ENCODE measurements around the gene OR51B5.
"Not testable (repeated sequence)": the region's sequence is repeated elsewhere in the genome, so short reads cannot be mapped to it uniquely, and the experiment has no call there.

Gene OR51B5

GRCh38 chr11:5303626-5304025 is 39.7 kb downstream of the OR51B5 start:
- Mint-ChIP-seq H3K27ac (no peak overlapping the region), H3K4me1 (ENCODE audit: low read depth) (no peaks in the 10 kb centered on the region), H3K27me3 (no peaks in the 10 kb centered on the region), H3K4me3 (no peak overlapping the region), H3K9me3 (no peaks in the 10 kb centered on the region), H3K36me3 (ENCODE audit: low read depth) (no peaks in the 10 kb centered on the region)
- intact Hi-C loops (cut with micrococcal nuclease): no loop called here

DNA sequence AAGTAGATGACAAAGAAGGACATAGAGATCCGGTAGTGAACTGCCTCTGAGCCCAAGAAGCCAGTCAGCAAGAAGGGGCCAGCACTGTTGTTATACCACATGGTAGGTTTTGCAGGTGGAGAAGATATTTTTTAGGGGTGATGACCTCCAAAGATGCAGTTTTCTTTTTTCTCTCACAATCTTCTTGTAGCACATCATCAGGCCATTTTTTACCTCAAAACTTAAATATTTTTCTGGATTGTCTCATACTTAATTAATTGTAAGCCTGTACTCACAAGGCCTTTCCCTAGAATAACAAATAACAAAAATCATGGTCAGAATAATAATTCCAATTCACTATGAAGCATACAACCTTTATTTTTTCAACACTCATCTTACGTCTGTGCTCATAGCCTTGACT is 41.5 kb downstream of the OR51B5 start, which contains the start of gene OR51B4:
OR51B4 (minus strand) TSS at position 101 of the 400 bp plus-strand sequence; CDS start at position 101, 0 bp downstream.
- Mint-ChIP-seq H3K4me3 (no peak within 1 kb of the TSS), H3K36me3 (ENCODE audit: low read depth) (no peaks in the 10 kb centered on the region), H3K27me3 (no peaks in the 10 kb centered on the region)

GRCh38 chr11:5300251-5300650 is 43.1 kb downstream of the OR51B5 start:
- H3K4me1 Mint-ChIP-seq (ENCODE audit: low read depth): no peaks in the 10 kb centered on the region
- H3K27me3 Mint-ChIP-seq: no peaks in the 10 kb centered on the region
- no peak overlapping the region for H3K4me3 Mint-ChIP-seq
- no peaks in the 10 kb centered on the region for H3K36me3 Mint-ChIP-seq (ENCODE audit: low read depth)
- no peak overlapping the region for H3K27ac Mint-ChIP-seq
- intact Hi-C loops (cut with micrococcal nuclease): no loop called here
- no peaks in the 10 kb centered on the region for H3K9me3 Mint-ChIP-seq

More for the DNA sequence above, 41.5 kb downstream of the OR51B5 start, which contains the start of gene OR51B4:
- Mint-ChIP-seq H3K4me1 (ENCODE audit: low read depth) (no peaks in the 10 kb centered on the region), H3K9me3 (no peaks in the 10 kb centered on the region), H3K27ac (no peak within 1 kb of the TSS)
- intact Hi-C loops (cut with micrococcal nuclease): no loop called here

- no peaks in the 10 kb centered on the region for H3K36me3 Mint-ChIP-seq (ENCODE audit: low read depth)
- no peaks in the 10 kb centered on the region for H3K9me3 Mint-ChIP-seq
- intact Hi-C loops (cut with micrococcal nuclease): no loop called here
- H3K4me3 Mint-ChIP-seq: no peak overlapping the region
- H3K27me3 Mint-ChIP-seq: no peaks in the 10 kb centered on the region
- no peaks in the 10 kb centered on the region for H3K4me1 Mint-ChIP-seq (ENCODE audit: low read depth)
- H3K27ac Mint-ChIP-seq: no peak overlapping the region
These were observed 44.9 kb downstream of the OR51B5 start for GRCh38 chr11:5298451-5298850.

DNA sequence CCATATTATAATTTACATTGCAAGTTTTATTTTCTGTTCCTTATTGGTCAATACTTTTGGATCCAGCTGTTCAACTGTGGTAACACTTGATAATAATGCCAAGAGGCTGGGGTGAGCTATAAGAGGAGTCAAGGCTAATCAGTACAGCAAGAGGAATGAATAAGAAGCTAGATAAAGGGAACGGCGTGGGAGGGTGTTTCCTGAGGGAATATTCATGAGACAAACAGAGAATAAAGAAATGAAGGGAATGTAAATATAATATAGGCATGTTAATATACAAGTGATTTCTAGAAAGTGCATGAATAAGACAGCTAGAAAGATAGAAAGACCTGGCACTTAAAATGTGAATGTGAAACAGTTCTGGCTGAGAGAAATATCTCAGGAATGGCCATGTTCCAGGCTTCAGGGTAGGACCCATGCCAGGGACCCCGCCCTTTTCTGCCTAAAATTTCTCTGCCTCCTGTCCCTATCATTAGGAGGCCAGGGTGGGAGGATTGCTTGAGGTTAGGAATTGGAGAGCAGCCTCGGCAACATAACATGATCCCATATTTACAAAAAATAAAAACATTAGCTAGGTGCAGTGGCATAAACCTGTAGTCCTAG is 45.5 kb downstream of the OR51B5 start:
- Mint-ChIP-seq H3K27ac (no peak overlapping the region), H3K9me3 (no peaks in the 10 kb centered on the region), H3K4me3 (no peak overlapping the region), H3K4me1 (ENCODE audit: low read depth) (no peaks in the 10 kb centered on the region), H3K36me3 (ENCODE audit: low read depth) (no peaks in the 10 kb centered on the region), H3K27me3 (no peaks in the 10 kb centered on the region)
- intact Hi-C loops (cut with micrococcal nuclease): no loop called here

- H3K36me3 Mint-ChIP-seq (ENCODE audit: low read depth); H3K27me3 Mint-ChIP-seq; H3K27ac Mint-ChIP-seq; H3K4me3 Mint-ChIP-seq; H3K4me1 Mint-ChIP-seq (ENCODE audit: low read depth); intact Hi-C loops (cut with micrococcal nuclease); H3K9me3 Mint-ChIP-seq: not testable (repeated sequence)
These were observed 48.9 kb downstream of the OR51B5 start for GRCh38 chr11:5294342-5294995.

- intact Hi-C loops (cut with micrococcal nuclease): no loop called here
- H3K4me1 Mint-ChIP-seq (ENCODE audit: low read depth): no peaks in the 10 kb centered on the region
- H3K27me3 Mint-ChIP-seq: no peaks in the 10 kb centered on the region
- H3K9me3 Mint-ChIP-seq: no peaks in the 10 kb centered on the region
- H3K36me3 Mint-ChIP-seq (ENCODE audit: low read depth): no peaks in the 10 kb centered on the region
- no peak overlapping the region for H3K4me3 Mint-ChIP-seq
- H3K27ac Mint-ChIP-seq: no peak overlapping the region
These were observed 50.3 kb downstream of the OR51B5 start for GRCh38 chr11:5293028-5293427.

All from dendritic cell treated with granulocyte-macrophage colony-stimulating factor and Interleukin-4, amounts not matched to agents 40 ng/mL and 50 ng/mL, for 4 days (primary cell).